Measurements from ENCODE around the gene FAM53B.

DNA sequence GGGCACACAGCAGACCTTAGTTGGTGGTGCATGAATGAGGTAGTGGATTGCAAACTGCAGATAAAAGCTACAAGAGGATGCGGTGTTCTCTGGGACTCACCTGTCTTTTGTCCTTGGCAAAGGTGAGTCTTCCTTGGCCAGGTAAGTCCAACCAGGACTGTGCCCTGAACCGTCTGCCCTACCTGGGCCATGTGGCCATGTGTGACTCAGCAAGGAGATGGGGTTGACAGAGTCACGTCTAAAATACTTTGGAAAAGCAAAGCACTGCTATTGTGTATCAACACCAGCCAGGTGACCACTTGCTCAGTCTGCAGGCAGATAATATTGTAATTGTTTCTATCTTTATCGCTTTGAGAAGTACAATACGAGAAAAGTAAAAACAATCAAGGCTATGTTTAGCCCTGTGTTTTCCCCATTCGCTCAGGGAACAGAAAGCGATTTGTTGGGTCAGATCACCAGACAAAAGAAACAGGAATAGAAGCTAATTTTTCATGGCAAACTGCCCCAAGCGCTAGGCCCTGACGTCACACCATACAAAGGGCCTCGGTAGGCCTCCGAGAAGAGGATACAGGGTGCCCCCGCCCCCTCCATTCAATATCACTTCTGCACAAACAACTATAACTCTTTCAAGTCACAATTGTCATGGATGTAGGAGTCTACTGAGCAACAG is 57.3 kb downstream of the FAM53B start:
- TF ChIP-seq, protein P1, sequence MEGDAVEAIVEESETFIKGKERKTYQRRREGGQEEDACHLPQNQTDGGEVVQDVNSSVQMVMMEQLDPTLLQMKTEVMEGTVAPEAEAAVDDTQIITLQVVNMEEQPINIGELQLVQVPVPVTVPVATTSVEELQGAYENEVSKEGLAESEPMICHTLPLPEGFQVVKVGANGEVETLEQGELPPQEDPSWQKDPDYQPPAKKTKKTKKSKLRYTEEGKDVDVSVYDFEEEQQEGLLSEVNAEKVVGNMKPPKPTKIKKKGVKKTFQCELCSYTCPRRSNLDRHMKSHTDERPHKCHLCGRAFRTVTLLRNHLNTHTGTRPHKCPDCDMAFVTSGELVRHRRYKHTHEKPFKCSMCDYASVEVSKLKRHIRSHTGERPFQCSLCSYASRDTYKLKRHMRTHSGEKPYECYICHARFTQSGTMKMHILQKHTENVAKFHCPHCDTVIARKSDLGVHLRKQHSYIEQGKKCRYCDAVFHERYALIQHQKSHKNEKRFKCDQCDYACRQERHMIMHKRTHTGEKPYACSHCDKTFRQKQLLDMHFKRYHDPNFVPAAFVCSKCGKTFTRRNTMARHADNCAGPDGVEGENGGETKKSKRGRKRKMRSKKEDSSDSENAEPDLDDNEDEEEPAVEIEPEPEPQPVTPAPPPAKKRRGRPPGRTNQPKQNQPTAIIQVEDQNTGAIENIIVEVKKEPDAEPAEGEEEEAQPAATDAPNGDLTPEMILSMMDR (IDR thresholded peaks at IDR 0.05), result no peak
- no peak for TF ChIP-seq POLR2A (IDR thresholded peaks at IDR 0.05)

All from Peyer's patch (tissue), 4 donors.